Measurements from ENCODE around the gene TP53I11.

TP53I11 gene

GRCh38 chr11:44955015-44955738 is 4.5 kb upstream of the TP53I11 start:
- H4K20me1 ChIP-seq (ENCODE audit: insufficient read depth, low read length), result no peaks in the 10 kb centered on the region
- H3K4me3 ChIP-seq (ENCODE audit: low read depth, low read length, poor library complexity, severe bottlenecking), result no peak overlapping the region
- H3K9ac ChIP-seq (ENCODE audit: low read length), result no peak overlapping the region
- H3K27me3 ChIP-seq (ENCODE audit: insufficient read depth, low read length), result 0 out of 2 replicates have a peak, but pooled peaks cover 8% of the 10 kb centered on the region
- H3K4me2 ChIP-seq (ENCODE audit: low read length), result no peak overlapping the region
- no peaks in the 10 kb centered on the region for H3K9me3 ChIP-seq (ENCODE audit: low read length)
- H3K4me1 ChIP-seq (ENCODE audit: insufficient read depth, low read length, severe bottlenecking), result no peaks in the 10 kb centered on the region
- H3K9me2 ChIP-seq (ENCODE audit: low read depth, low read length), result no peaks in the 10 kb centered on the region
- H3K27ac ChIP-seq (ENCODE audit: low read depth, low read length, poor library complexity, severe bottlenecking), result no peak overlapping the region
- no peaks in the 10 kb centered on the region for H3K36me3 ChIP-seq (ENCODE audit: insufficient read depth, low read length)
- no peaks in the 10 kb centered on the region for H3K79me2 ChIP-seq (ENCODE audit: insufficient read depth, low read length)
- TF ChIP-seq CTCF (IDR thresholded peaks at IDR 0.05; ENCODE audit: low read length) (no peak), EZH2 (IDR thresholded peaks at IDR 0.05; ENCODE audit: borderline replicate concordance, low read length) (no peak)
- H2AFZ ChIP-seq (ENCODE audit: low read length), result no peak overlapping the region
- H3F3A ChIP-seq (ENCODE audit: insufficient read depth, low read length), result no peaks in the 10 kb centered on the region

GRCh38 chr11:44954051-44954906 is 3.6 kb upstream of the TP53I11 start:
- H3K4me2 ChIP-seq (ENCODE audit: low read length), result no peak overlapping the region
- H3F3A ChIP-seq (ENCODE audit: insufficient read depth, low read length), result no peaks in the 10 kb centered on the region
- no peak overlapping the region for H3K4me3 ChIP-seq (ENCODE audit: low read depth, low read length, poor library complexity, severe bottlenecking)
- no peaks in the 10 kb centered on the region for H3K36me3 ChIP-seq (ENCODE audit: insufficient read depth, low read length)
- H3K9ac ChIP-seq (ENCODE audit: low read length), result no peak overlapping the region
- TF ChIP-seq CTCF (IDR thresholded peaks at IDR 0.05; ENCODE audit: low read length) (no peak), EZH2 (IDR thresholded peaks at IDR 0.05; ENCODE audit: borderline replicate concordance, low read length) (no peak)
- H4K20me1 ChIP-seq (ENCODE audit: insufficient read depth, low read length), result no peaks in the 10 kb centered on the region
- no peaks in the 10 kb centered on the region for H3K4me1 ChIP-seq (ENCODE audit: insufficient read depth, low read length, severe bottlenecking)
- no peaks in the 10 kb centered on the region for H3K79me2 ChIP-seq (ENCODE audit: insufficient read depth, low read length)
- no peak overlapping the region for H2AFZ ChIP-seq (ENCODE audit: low read length)
- no peaks in the 10 kb centered on the region for H3K9me2 ChIP-seq (ENCODE audit: low read depth, low read length)
- no peak overlapping the region for H3K27ac ChIP-seq (ENCODE audit: low read depth, low read length, poor library complexity, severe bottlenecking)
- 0 out of 2 replicates have a peak, but pooled peaks cover 8% of the 10 kb centered on the region for H3K27me3 ChIP-seq (ENCODE audit: insufficient read depth, low read length)
- H3K9me3 ChIP-seq (ENCODE audit: low read length), result no peaks in the 10 kb centered on the region

- Histone ChIP-seq H3K27me3 (ENCODE audit: insufficient read depth, low read length) (0 out of 2 replicates have a peak, but pooled peaks cover 7% of the 10 kb centered on the region), H2AFZ (ENCODE audit: low read length) (no peak overlapping the region), H3K9ac (ENCODE audit: low read length) (no peak overlapping the region)
These were observed 2.0 kb upstream of the TP53I11 start for GRCh38 chr11:44952500-44953260.

More at GRCh38 chr11:44952500-44953260, 2.0 kb upstream of the TP53I11 start:
- no peaks in the 10 kb centered on the region for H3F3A ChIP-seq (ENCODE audit: insufficient read depth, low read length)
- no peaks in the 10 kb centered on the region for H3K36me3 ChIP-seq (ENCODE audit: insufficient read depth, low read length)
- no peaks in the 10 kb centered on the region for H4K20me1 ChIP-seq (ENCODE audit: insufficient read depth, low read length)
- H3K4me1 ChIP-seq (ENCODE audit: insufficient read depth, low read length, severe bottlenecking), result no peaks in the 10 kb centered on the region
- no peaks in the 10 kb centered on the region for H3K79me2 ChIP-seq (ENCODE audit: insufficient read depth, low read length)
- no peak overlapping the region for H3K27ac ChIP-seq (ENCODE audit: low read depth, low read length, poor library complexity, severe bottlenecking)
- H3K4me3 ChIP-seq (ENCODE audit: low read depth, low read length, poor library complexity, severe bottlenecking), result no peak overlapping the region
- no peaks in the 10 kb centered on the region for H3K9me2 ChIP-seq (ENCODE audit: low read depth, low read length)
- H3K9me3 ChIP-seq (ENCODE audit: low read length), result no peaks in the 10 kb centered on the region
- no peak overlapping the region for H3K4me2 ChIP-seq (ENCODE audit: low read length)
- TF ChIP-seq EZH2 (IDR thresholded peaks at IDR 0.05; ENCODE audit: borderline replicate concordance, low read length) (no peak), CTCF (IDR thresholded peaks at IDR 0.05; ENCODE audit: low read length) (no peak)

Measured in OCI-LY1 (cell line).